Activated gamma-delta T cell (primary cell): Measurements from ENCODE around the gene PLAC1.

ENCODE experiments used
- DNase-seq: peaks from one replicate; lab custom pipeline; 2025; lab: John Stamatoyannopoulos, UW
- total RNA-seq, 2 donors: gene quantifications; one replicate each; lab custom pipeline; 2026; lab: John Stamatoyannopoulos, UW

The PLAC1 gene
- 0 reads per million in 2 donors for total RNA-seq

GRCh38 chrX:134658002-134658759 is at the start of gene PLAC1:
Gene PLAC1 (minus strand): TSS chrX:134658471. CDS start chrX:134566682, 91,789 bp downstream.
- DNase-seq, result no peak

GRCh38 chrX:134706138-134706537 is 47.9 kb upstream of the PLAC1 start:
- DNase-seq, result no peak

- no peak for DNase-seq
Observed at GRCh38 chrX:134695999-134696398, 37.7 kb upstream of the PLAC1 start.

GRCh38 chrX:134694333-134695322 is 36.4 kb upstream of the PLAC1 start:
- DNase-seq, result no peak

GRCh38 chrX:134693644-134694043 is 35.4 kb upstream of the PLAC1 start:
- DNase-seq, result no peak

GRCh38 chrX:134692990-134693389 is 34.7 kb upstream of the PLAC1 start:
- DNase-seq, result no peak

GRCh38 chrX:134692233-134692632 is 34.0 kb upstream of the PLAC1 start:
- DNase-seq, result no peak

- no peak for DNase-seq
Observed at GRCh38 chrX:134691453-134691852, 33.2 kb upstream of the PLAC1 start.

GRCh38 chrX:134688839-134689238 is 30.6 kb upstream of the PLAC1 start:
- no peak for DNase-seq

GRCh38 chrX:134688031-134688823 is 30.0 kb upstream of the PLAC1 start:
- DNase-seq, result no peak

- DNase-seq, result no peak
Observed at GRCh38 chrX:134685668-134686067, 27.4 kb upstream of the PLAC1 start.

- no peak for DNase-seq
Observed at GRCh38 chrX:134684956-134685355, 26.7 kb upstream of the PLAC1 start.

GRCh38 chrX:134683351-134684005 is 25.2 kb upstream of the PLAC1 start:
- no peak for DNase-seq

- no peak for DNase-seq
Observed at GRCh38 chrX:134682081-134682480, 23.8 kb upstream of the PLAC1 start.

GRCh38 chrX:134679644-134680043 is 21.4 kb upstream of the PLAC1 start:
- no peak for DNase-seq

GRCh38 chrX:134679221-134679620 is 20.9 kb upstream of the PLAC1 start:
- DNase-seq, result no peak

- DNase-seq, result no peak
Observed at GRCh38 chrX:134677332-134677731, 19.1 kb upstream of the PLAC1 start.

GRCh38 chrX:134676436-134676835 is 18.2 kb upstream of the PLAC1 start:
- no peak for DNase-seq

GRCh38 chrX:134673123-134673522 is 14.9 kb upstream of the PLAC1 start:
- no peak for DNase-seq

- no peak for DNase-seq
Observed at GRCh38 chrX:134672101-134672500, 13.8 kb upstream of the PLAC1 start.

GRCh38 chrX:134671294-134671693 is 13.0 kb upstream of the PLAC1 start:
- DNase-seq, result no peak
